ENCODE measurements around the gene RNF125.
A peak's percentile ranks its signal among the peaks of the same experiment; 100 is the strongest.

Gene RNF125

GRCh38 chr18:32091724-32092421 is 73.2 kb downstream of the RNF125 start, which contains the start of gene RNF138:
Gene RNF138 (plus strand): TSS chr18:32091874. CDS start chr18:32092777, 903 bp downstream.
- DNase-seq: peak; percentile 91

GRCh38 chr18:32092422-32093101 is 73.9 kb downstream of the RNF125 start:
- peak; percentile 99 for DNase-seq

- DNase-seq: peak; percentile 66
These were observed 74.5 kb downstream of the RNF125 start for GRCh38 chr18:32093102-32093511.

- no peak for DNase-seq
These were observed 74.9 kb downstream of the RNF125 start for GRCh38 chr18:32093523-32093922.

- no peak for DNase-seq
These were observed 76.7 kb downstream of the RNF125 start for GRCh38 chr18:32095192-32095899.

- DNase-seq: no peak
These were observed 77.2 kb downstream of the RNF125 start for GRCh38 chr18:32095900-32096229.

GRCh38 chr18:32096946-32097345 is 78.3 kb downstream of the RNF125 start:
- no peak for DNase-seq

- DNase-seq: no peak
These were observed 85.9 kb downstream of the RNF125 start for GRCh38 chr18:32104516-32104915.

GRCh38 chr18:32110005-32110404 is 91.4 kb downstream of the RNF125 start:
- no peak for DNase-seq

GRCh38 chr18:32111706-32112105 is 93.1 kb downstream of the RNF125 start:
- DNase-seq: no peak

GRCh38 chr18:32112826-32113225 is 94.2 kb downstream of the RNF125 start:
- no peak for DNase-seq

GRCh38 chr18:32114293-32114942 is 95.8 kb downstream of the RNF125 start:
- no peak for DNase-seq

- no peak for DNase-seq
These were observed 103.4 kb downstream of the RNF125 start for GRCh38 chr18:32122039-32122438.
